ENCODE measurements around the gene ABCD3.
"Not testable (repeated sequence)": the region's sequence is repeated elsewhere in the genome, so short reads cannot be mapped to it uniquely, and the experiment has no call there.

DNA sequence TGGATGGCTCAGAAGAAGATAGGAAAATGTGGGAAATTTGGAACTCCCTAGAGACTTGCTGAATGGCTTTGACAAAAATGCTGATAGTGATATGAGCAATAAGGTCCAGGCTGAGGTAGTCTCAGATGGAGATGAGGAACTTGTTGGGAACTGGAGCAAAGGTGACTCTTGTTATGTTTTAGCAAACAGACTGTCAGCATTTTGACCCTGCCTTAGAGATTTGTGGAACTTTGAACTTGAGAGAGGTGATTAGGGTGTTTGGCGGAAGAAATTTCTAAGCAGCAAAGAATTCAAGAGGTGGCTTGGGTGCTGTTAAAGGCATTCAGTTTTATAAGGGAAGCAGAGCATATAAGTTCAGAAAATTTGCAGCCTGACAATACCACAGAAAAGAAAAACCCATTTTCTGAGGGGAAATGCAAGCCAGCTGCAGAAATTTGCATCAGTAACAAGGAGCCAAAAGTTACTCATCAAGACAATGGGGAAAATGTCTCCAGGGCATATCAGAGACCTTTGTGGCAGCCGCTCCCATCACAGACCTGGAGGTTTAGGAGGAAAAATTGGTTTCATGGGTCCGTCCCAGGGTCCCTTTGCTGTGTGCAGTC is 10.8 kb downstream of the ABCD3 start:
- TF ChIP-seq, protein P1, sequence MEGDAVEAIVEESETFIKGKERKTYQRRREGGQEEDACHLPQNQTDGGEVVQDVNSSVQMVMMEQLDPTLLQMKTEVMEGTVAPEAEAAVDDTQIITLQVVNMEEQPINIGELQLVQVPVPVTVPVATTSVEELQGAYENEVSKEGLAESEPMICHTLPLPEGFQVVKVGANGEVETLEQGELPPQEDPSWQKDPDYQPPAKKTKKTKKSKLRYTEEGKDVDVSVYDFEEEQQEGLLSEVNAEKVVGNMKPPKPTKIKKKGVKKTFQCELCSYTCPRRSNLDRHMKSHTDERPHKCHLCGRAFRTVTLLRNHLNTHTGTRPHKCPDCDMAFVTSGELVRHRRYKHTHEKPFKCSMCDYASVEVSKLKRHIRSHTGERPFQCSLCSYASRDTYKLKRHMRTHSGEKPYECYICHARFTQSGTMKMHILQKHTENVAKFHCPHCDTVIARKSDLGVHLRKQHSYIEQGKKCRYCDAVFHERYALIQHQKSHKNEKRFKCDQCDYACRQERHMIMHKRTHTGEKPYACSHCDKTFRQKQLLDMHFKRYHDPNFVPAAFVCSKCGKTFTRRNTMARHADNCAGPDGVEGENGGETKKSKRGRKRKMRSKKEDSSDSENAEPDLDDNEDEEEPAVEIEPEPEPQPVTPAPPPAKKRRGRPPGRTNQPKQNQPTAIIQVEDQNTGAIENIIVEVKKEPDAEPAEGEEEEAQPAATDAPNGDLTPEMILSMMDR (conservative IDR thresholded peaks at IDR 0.05; ENCODE audit: low read length): not testable (repeated sequence)
- TF ChIP-seq EZH2phosphoT487 (IDR thresholded peaks at IDR 0.05; ENCODE audit: borderline replicate concordance): not testable (repeated sequence)
